Mesendoderm (in vitro differentiated cells): Measurements from ENCODE around the gene SPOCK1.

Experiments
- DNase-seq: peaks from one replicate; pipeline ENCODE4 v3.0.0; 2013
- H2AK5ac ChIP-seq: 2 replicates; pipeline ENCODE4 v1.6.1; 2013; ENCODE audit warnings: low read length, inconsistent platforms
- H2BK120ac ChIP-seq: 2 replicates; pipeline ENCODE4 v1.6.1; 2013; ENCODE audit warnings: low read depth, mild to moderate bottlenecking, low read length, moderate library complexity, mixed read lengths
- H2BK15ac ChIP-seq: replicated peaks from 2 replicates; pipeline ENCODE4 v1.6.1; 2013; ENCODE audit warnings: low read depth, mild to moderate bottlenecking, moderate library complexity
- H2BK5ac ChIP-seq: 2 replicates; pipeline ENCODE4 v1.6.1; 2013; ENCODE audit warnings: low read length, inconsistent platforms
- H3K18ac ChIP-seq: 2 replicates; pipeline ENCODE4 v1.6.1; 2013; ENCODE audit warnings: mild to moderate bottlenecking, low read length, mixed read lengths
- H3K23ac ChIP-seq: one replicate; pipeline ENCODE4 v1.6.1; 2013; ENCODE audit warnings: low read length
- H3K27ac ChIP-seq: 2 replicates; pipeline ENCODE4 v1.5.1; 2013; ENCODE audit warnings: low read depth, mild to moderate bottlenecking, inconsistent platforms, low read length, moderate library complexity
- H3K27me3 ChIP-seq: 2 replicates; pipeline ENCODE4 v1.6.1; 2013; ENCODE audit warnings: low read length, control low read depth, mild to moderate bottlenecking, inconsistent platforms; ENCODE audit not compliant: insufficient read depth, poor library complexity
- H3K36me3 ChIP-seq: 2 replicates; pipeline ENCODE4 v1.6.1; 2013; ENCODE audit warnings: low read length, inconsistent platforms; ENCODE audit not compliant: control insufficient read depth, insufficient read depth
- H3K4ac ChIP-seq: one replicate; pipeline ENCODE4 v1.6.1; 2013; ENCODE audit warnings: low read depth, mild to moderate bottlenecking, low read length, moderate library complexity
- H3K4me1 ChIP-seq: 2 replicates; pipeline ENCODE4 v1.6.1; 2013; ENCODE audit warnings: low read depth, low read length, inconsistent platforms; ENCODE audit not compliant: control insufficient read depth
- H3K4me2 ChIP-seq: 2 replicates; pipeline ENCODE4 v1.6.1; 2013; ENCODE audit warnings: low read length
- H3K4me3 ChIP-seq: 2 replicates; pipeline ENCODE4 v1.5.1; 2013; ENCODE audit warnings: mild to moderate bottlenecking, low read length
- H3K56ac ChIP-seq: one replicate; pipeline ENCODE4 v1.6.1; 2013; ENCODE audit warnings: low read length
- H3K79me1 ChIP-seq: 2 replicates; pipeline ENCODE4 v1.6.1; 2013; ENCODE audit warnings: low read length, inconsistent platforms
- H3K79me2 ChIP-seq: 2 replicates; pipeline ENCODE4 v1.6.1; 2013; ENCODE audit warnings: mild to moderate bottlenecking, low read length; ENCODE audit not compliant: control insufficient read depth, insufficient read depth
- H3K9ac ChIP-seq: 2 replicates; pipeline ENCODE4 v1.6.1; 2013; ENCODE audit warnings: low read length, inconsistent platforms
- H4K5ac ChIP-seq: one replicate; pipeline ENCODE4 v1.6.1; 2013; ENCODE audit warnings: low read length
- H4K8ac ChIP-seq: one replicate; pipeline ENCODE4 v1.6.1; 2013; ENCODE audit warnings: low read depth, mild to moderate bottlenecking, control low read depth, low read length, moderate library complexity
- WGBS: extraction: QIAGEN DNeasy Blood & Tissue Kit; methylation state at CpG from one replicate; pipeline ENCODE4 v1.1.7; 2013; ENCODE audit warnings: low lambda C conversion rate, missing lambda C conversion rate; ENCODE audit not compliant: insufficient coverage; ENCODE audit errors: extremely low coverage; 5-methylcytosine and 5-hydroxymethylcytosine counted together

Gene SPOCK1

DNA sequence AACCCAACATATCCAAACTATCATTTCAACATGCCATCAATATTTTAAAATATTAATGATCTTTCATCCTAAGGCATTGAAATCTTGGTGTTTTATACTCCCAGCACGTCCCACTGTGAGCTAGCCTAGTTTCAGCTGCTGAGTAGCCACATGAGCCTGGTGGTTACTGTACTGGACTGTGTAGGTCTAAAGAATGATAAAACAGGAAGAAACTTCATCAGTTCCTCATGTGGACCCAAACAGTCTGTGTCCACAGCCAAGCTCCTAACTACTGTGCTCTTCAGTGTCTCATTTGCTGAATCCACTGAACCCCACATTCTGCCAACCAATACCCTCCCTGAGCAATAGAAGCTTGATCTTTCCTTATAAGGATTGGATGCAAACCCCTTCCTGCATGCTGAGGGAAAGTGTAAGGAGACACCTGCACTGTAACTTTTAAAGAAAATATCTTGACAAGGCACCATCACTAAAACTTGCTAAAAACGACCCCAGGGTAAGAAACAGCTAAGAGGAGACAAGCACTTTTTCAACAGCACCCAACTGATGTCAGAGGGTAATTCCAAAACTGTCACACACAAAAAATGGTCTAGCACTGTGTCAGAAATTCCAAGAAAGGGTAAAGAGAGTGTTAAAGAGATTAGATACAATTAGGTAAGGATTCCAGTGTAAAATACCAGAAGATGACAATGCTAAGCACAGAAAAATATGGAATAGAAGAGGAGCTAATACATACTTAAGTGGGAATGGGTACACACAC is 126.9 kb downstream of the SPOCK1 start:
- Histone ChIP-seq H2BK120ac (no peak overlapping the region), H3K4me2 (no peak overlapping the region), H3K56ac (no peak overlapping the region), H3K27ac (no peak overlapping the region), H4K8ac (no peak overlapping the region), H3K4ac (no peak overlapping the region), H3K36me3 (no peaks in the 10 kb centered on the region), H3K27me3 (no peaks in the 10 kb centered on the region), H3K23ac (no peak overlapping the region), H3K9ac (no peak overlapping the region), H3K4me1 (no peaks in the 10 kb centered on the region), H2BK15ac (no peak overlapping the region), H3K4me3 (no peak overlapping the region), H2AK5ac (no peak overlapping the region), H3K79me2 (no peaks in the 10 kb centered on the region), H3K18ac (no peak overlapping the region), H3K79me1 (no peaks in the 10 kb centered on the region), H2BK5ac (no peak overlapping the region), H4K5ac (no peak overlapping the region)
- no CpG with 5 or more reads among the region's 2 CpGs for WGBS
- DNase-seq = no peak

DNA sequence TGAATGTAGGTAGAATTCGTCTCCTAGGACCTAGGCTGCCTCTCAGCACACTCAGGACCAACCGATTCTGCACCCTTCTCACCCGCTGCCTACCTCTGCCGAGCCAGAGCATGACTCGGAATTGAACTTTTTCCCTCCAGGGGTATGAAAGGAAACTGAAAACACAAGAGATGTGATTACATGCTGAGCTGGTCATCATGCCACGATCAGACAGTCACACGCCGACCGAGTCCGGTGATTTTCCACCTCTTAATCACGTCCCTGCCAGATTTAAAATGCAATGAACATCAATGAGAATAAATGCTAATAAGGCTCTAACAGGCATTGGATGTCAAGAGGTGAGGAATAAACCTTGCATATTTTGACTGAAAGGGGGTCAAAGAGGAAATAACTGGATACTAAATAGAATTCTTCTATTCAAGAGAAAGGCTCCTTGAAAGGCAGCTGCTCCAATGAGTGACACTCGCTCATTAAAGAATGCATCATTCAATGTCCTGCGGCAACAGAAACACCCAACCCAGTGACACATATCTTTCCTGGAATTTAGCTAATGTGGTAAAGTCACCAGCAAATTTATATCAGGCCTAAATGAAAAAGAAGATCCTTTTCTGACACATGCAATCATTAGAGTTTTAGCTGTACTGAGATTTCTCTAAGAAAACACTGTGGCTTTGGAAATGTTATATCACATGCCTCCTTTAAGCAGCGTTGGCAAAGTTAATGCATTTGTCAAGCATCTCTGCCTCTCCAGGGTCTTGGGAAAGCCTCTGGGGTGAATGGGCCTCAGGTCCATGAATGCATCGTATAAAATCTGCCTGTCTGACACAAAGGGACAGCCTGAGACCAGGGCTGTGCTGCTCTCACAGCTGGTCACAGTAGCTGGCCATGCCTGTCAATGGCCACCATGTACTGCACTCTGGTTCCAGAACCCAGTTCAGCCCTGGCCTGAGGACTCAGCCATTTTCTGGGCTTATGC is 128.7 kb downstream of the SPOCK1 start:
- Histone ChIP-seq H3K4me3 (no peak overlapping the region), H3K4ac (no peak overlapping the region), H3K18ac (no peak overlapping the region), H3K27ac (no peak overlapping the region), H3K36me3 (no peaks in the 10 kb centered on the region), H2BK15ac (no peak overlapping the region), H3K79me2 (no peaks in the 10 kb centered on the region), H4K5ac (no peak overlapping the region), H3K79me1 (no peaks in the 10 kb centered on the region), H4K8ac (no peak overlapping the region), H2BK120ac (no peak overlapping the region), H3K56ac (no peak overlapping the region), H3K27me3 (no peaks in the 10 kb centered on the region), H3K23ac (no peak overlapping the region), H3K4me2 (no peak overlapping the region), H2AK5ac (no peak overlapping the region), H3K4me1 (no peaks in the 10 kb centered on the region), H3K9ac (no peak overlapping the region), H2BK5ac (no peak overlapping the region)
- DNase-seq = no peak
- WGBS = no CpG with 5 or more reads among the region's 15 CpGs

DNA sequence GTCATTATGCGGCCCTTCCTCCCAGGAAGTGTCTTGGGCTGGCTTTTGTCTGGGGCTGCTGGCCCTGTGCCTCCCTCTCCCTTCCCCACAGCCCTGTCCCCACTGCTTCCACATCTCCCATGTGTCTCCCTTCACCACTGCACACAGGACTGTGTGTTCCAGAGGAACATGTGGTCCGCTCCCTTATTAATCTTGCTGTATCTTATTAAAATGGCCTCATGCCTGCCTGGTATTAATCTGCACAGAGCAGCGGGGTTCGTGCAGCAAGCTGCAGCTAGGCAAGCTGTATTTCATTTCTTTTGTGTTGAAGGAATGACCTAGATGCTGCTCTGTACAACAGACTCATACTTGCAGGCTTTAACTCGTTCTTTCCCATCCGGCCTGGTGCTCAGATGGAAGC is 130.5 kb downstream of the SPOCK1 start:
- no peak overlapping the region for H2BK15ac ChIP-seq
- H3K4me3 ChIP-seq = no peak overlapping the region
- no peak overlapping the region for H3K4me2 ChIP-seq
- H2BK5ac ChIP-seq = no peak overlapping the region
- H3K4me1 ChIP-seq = no peaks in the 10 kb centered on the region
- no peaks in the 10 kb centered on the region for H3K79me2 ChIP-seq
- H2BK120ac ChIP-seq = no peak overlapping the region
- no peaks in the 10 kb centered on the region for H3K27me3 ChIP-seq
- no peak overlapping the region for H3K18ac ChIP-seq
- H3K9ac ChIP-seq = no peak overlapping the region
- H4K5ac ChIP-seq = no peak overlapping the region
- no peak overlapping the region for H3K27ac ChIP-seq
- H3K79me1 ChIP-seq = no peaks in the 10 kb centered on the region
- H3K56ac ChIP-seq = no peak overlapping the region
- no CpG with 5 or more reads among the region's 6 CpGs for WGBS
- H3K23ac ChIP-seq = no peak overlapping the region
- no peak for DNase-seq
- no peak overlapping the region for H4K8ac ChIP-seq
- no peak overlapping the region for H2AK5ac ChIP-seq
- H3K4ac ChIP-seq = no peak overlapping the region
- H3K36me3 ChIP-seq = no peaks in the 10 kb centered on the region

DNA sequence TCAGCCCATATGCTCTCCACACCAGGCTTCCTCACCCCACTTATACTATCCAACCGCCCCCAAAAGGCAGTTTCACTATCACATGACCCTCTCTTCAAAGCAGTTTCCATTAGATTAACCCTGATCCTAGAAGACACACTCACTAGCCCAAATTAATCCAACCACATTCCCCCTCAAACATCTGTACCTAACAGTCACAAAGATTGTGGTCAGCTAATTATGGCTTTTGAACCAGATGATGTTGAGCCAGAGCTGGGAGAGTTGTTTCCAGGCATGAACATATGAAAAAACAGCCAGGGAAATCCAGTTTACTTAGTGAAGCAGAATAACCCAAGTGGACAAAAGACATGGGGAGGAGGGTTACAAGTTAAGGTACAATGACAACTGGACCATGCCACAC is 131.2 kb downstream of the SPOCK1 start:
- Histone ChIP-seq H3K23ac (no peak overlapping the region), H3K27ac (no peak overlapping the region), H2BK120ac (no peak overlapping the region), H3K36me3 (no peaks in the 10 kb centered on the region), H3K56ac (no peak overlapping the region), H3K9ac (no peak overlapping the region), H4K5ac (no peak overlapping the region), H3K4me1 (no peaks in the 10 kb centered on the region), H2BK5ac (no peak overlapping the region), H3K79me2 (no peaks in the 10 kb centered on the region), H4K8ac (no peak overlapping the region), H3K4ac (no peak overlapping the region), H3K4me3 (no peak overlapping the region), H2AK5ac (no peak overlapping the region), H2BK15ac (no peak overlapping the region), H3K27me3 (no peaks in the 10 kb centered on the region), H3K79me1 (no peaks in the 10 kb centered on the region), H3K18ac (no peak overlapping the region), H3K4me2 (no peak overlapping the region)
- no peak for DNase-seq
- WGBS = no CpG with 5 or more reads among the region's 1 CpG

- Histone ChIP-seq H3K56ac (no peak overlapping the region), H4K8ac (no peak overlapping the region), H3K4me2 (no peak overlapping the region), H2BK5ac (no peak overlapping the region), H3K4me3 (no peak overlapping the region), H3K4me1 (no peaks in the 10 kb centered on the region), H2AK5ac (no peak overlapping the region), H2BK120ac (no peak overlapping the region), H3K79me2 (no peaks in the 10 kb centered on the region), H3K36me3 (no peaks in the 10 kb centered on the region), H2BK15ac (no peak overlapping the region), H3K27ac (no peak overlapping the region), H4K5ac (no peak overlapping the region), H3K9ac (no peak overlapping the region), H3K27me3 (no peaks in the 10 kb centered on the region), H3K18ac (no peak overlapping the region), H3K79me1 (no peaks in the 10 kb centered on the region), H3K23ac (no peak overlapping the region), H3K4ac (no peak overlapping the region)
- WGBS = no CpG with 5 or more reads among the region's 3 CpGs
- no peak for DNase-seq
These were observed 132.6 kb downstream of the SPOCK1 start for GRCh38 chr5:137366526-137366925.
